ENCODE data around the gene SLC22A7. TPM values are rescaled to one million over a fixed set of nuclear protein-coding genes. Genes with fewer than 3 reads are reported as not detected.

SLC22A7 gene
- polyA plus RNA-seq, 1 donor (not counting 4 experiments of a cell fraction or from before 2014, with no cell fraction given): not detected

- Histone ChIP-seq H4K20me1 (ENCODE audit: control insufficient read depth, extremely low read depth, insufficient read depth, low read length) (no peaks in the 10 kb centered on the region), H3K9ac (ENCODE audit: control insufficient read depth, extremely low read depth, insufficient read depth, low read length) (no peak overlapping the region), H3K4me3 (ENCODE audit: control insufficient read depth in 2 of 3, extremely low read depth in 1 of 3, insufficient read depth in 2 of 3, low read depth in 1 of 3, low read length in 3 of 3) (no peak overlapping the region), H3K4me1 (ENCODE audit: control insufficient read depth, extremely low read depth, insufficient read depth, low read length) (peaks cover 5% of the 10 kb centered on the region), H3K9me3 (ENCODE audit: control insufficient read depth, low read depth, low read length) (no peaks in the 10 kb centered on the region), H3K79me2 (ENCODE audit: control insufficient read depth, insufficient read depth, low read length) (no peaks in the 10 kb centered on the region), H3K36me3 (ENCODE audit: control insufficient read depth in 2 of 2, extremely low read depth in 1 of 2, insufficient read depth in 2 of 2, low read length in 2 of 2) (no peaks in the 10 kb centered on the region), H3K4me2 (ENCODE audit: control insufficient read depth, extremely low read depth, insufficient read depth, low read depth, low read length) (no peak overlapping the region), H3K27me3 (ENCODE audit: control insufficient read depth, extremely low read depth, insufficient read depth, low read length) (peaks cover 25% of the 10 kb centered on the region), H2AFZ (ENCODE audit: control insufficient read depth, low read length) (no peak overlapping the region), H3K27ac (ENCODE audit: control insufficient read depth, insufficient read depth, low read length) (no peak overlapping the region), H3K9me1 (ENCODE audit: control insufficient read depth, extremely low read depth, insufficient read depth, low read length) (no peaks in the 10 kb centered on the region)
- TF ChIP-seq EZH2 (IDR thresholded peaks at IDR 0.05; ENCODE audit: low read length) (no peak), CTCF (optimal IDR thresholded peaks at IDR 0.05 in 1 of 3, IDR thresholded peaks at IDR 0.05 in 1 of 3, conservative IDR thresholded peaks at IDR 0.05 in 1 of 3; ENCODE audit: extremely low read depth in 1 of 3, insufficient read depth in 2 of 3, low read length in 3 of 3) (no peak)
- DNase-seq (ENCODE audit: low read depth, low spot score): no peak
- FAIRE-seq: no peak
- dilution Hi-C loops (cut with MboI; ENCODE audit: extremely low pct_ligation_motif_present, low sequenced_read_pairs): no loop called here
Observed at GRCh38 chr6:43267619-43268354, 30.3 kb upstream of the SLC22A7 start.

GRCh38 chr6:43268355-43268700 is 29.7 kb upstream of the SLC22A7 start:
- DNase-seq (ENCODE audit: low read depth, low spot score): no peak
- Histone ChIP-seq H3K4me2 (ENCODE audit: control insufficient read depth, extremely low read depth, insufficient read depth, low read depth, low read length) (no peak overlapping the region), H3K27me3 (ENCODE audit: control insufficient read depth, extremely low read depth, insufficient read depth, low read length) (peaks cover 29% of the 10 kb centered on the region), H3K9ac (ENCODE audit: control insufficient read depth, extremely low read depth, insufficient read depth, low read length) (no peak overlapping the region), H2AFZ (ENCODE audit: control insufficient read depth, low read length) (no peak overlapping the region), H3K4me1 (ENCODE audit: control insufficient read depth, extremely low read depth, insufficient read depth, low read length) (peaks cover 5% of the 10 kb centered on the region), H3K9me3 (ENCODE audit: control insufficient read depth, low read depth, low read length) (no peaks in the 10 kb centered on the region), H3K79me2 (ENCODE audit: control insufficient read depth, insufficient read depth, low read length) (no peaks in the 10 kb centered on the region), H4K20me1 (ENCODE audit: control insufficient read depth, extremely low read depth, insufficient read depth, low read length) (no peaks in the 10 kb centered on the region), H3K27ac (ENCODE audit: control insufficient read depth, insufficient read depth, low read length) (no peak overlapping the region), H3K9me1 (ENCODE audit: control insufficient read depth, extremely low read depth, insufficient read depth, low read length) (no peaks in the 10 kb centered on the region), H3K4me3 (ENCODE audit: control insufficient read depth in 2 of 3, extremely low read depth in 1 of 3, insufficient read depth in 2 of 3, low read depth in 1 of 3, low read length in 3 of 3) (no peak overlapping the region), H3K36me3 (ENCODE audit: control insufficient read depth in 2 of 2, extremely low read depth in 1 of 2, insufficient read depth in 2 of 2, low read length in 2 of 2) (no peaks in the 10 kb centered on the region)
- dilution Hi-C loops (cut with MboI; ENCODE audit: extremely low pct_ligation_motif_present, low sequenced_read_pairs): no loop called here
- no peak for TF ChIP-seq EZH2 (IDR thresholded peaks at IDR 0.05; ENCODE audit: low read length)
- TF ChIP-seq CTCF (optimal IDR thresholded peaks at IDR 0.05 in 1 of 3, IDR thresholded peaks at IDR 0.05 in 1 of 3, conservative IDR thresholded peaks at IDR 0.05 in 1 of 3; ENCODE audit: extremely low read depth in 1 of 3, insufficient read depth in 2 of 3, low read length in 3 of 3): no peak
- no peak for FAIRE-seq
